NT2/D1 (cell line): ENCODE measurements around the gene NEURL3.

Experiments
- SUZ12 ChIP-seq: IDR thresholded peaks from 2 replicates; pipeline ENCODE4 v1.6.1; 2011; ENCODE audit not compliant: insufficient read length, insufficient read depth; ENCODE audit errors: extremely low read depth
- YY1 ChIP-seq: IDR thresholded peaks from 2 replicates; pipeline ENCODE4 v1.6.1; 2011; ENCODE audit not compliant: insufficient read length, insufficient read depth
- ZNF274 ChIP-seq: IDR thresholded peaks from 2 replicates; pipeline ENCODE4 v1.6.1; 2011; ENCODE audit warnings: mild to moderate bottlenecking, low read depth, low read length

DNA sequence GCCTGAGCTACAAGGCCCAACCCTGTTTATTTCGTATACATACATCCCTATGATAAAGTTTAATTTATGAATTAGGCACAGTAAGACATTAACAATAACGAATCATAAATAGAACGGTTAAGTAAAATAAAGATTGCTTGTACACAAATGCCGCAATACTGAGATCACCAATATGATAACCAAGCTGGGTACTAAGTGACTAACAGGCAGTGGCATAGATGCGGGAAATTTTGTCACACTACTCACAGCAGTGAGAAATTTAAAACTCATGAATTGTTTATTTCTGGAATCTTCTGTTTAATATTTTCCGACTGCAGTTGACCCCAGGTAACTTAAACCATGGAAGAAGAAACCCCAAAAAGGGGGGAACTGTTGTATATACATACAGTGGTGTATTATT is 33.4 kb downstream of the NEURL3 start:
- no peak for TF ChIP-seq YY1
- TF ChIP-seq SUZ12 = no peak
- TF ChIP-seq ZNF274 = no peak
